ENCODE results near the gene PSAP.

Gene PSAP

GRCh38 chr10:71810048-71810750, 40.9 kb downstream of the PSAP start:
- DNase-seq (ENCODE audit: low read depth in 3 of 3): no peak

GRCh38 chr10:71809628-71810027, 41.4 kb downstream of the PSAP start:
- no peak for DNase-seq (ENCODE audit: low read depth in 3 of 3)

GRCh38 chr10:71807557-71808510, 43.2 kb downstream of the PSAP start:
- DNase-seq (ENCODE audit: low read depth in 3 of 3): no peak

GRCh38 chr10:71806704-71807556, 44.1 kb downstream of the PSAP start:
- no peak for DNase-seq (ENCODE audit: low read depth in 3 of 3)

GRCh38 chr10:71805776-71806703, 45.0 kb downstream of the PSAP start:
- DNase-seq (ENCODE audit: low read depth in 3 of 3): no peak

- DNase-seq (ENCODE audit: low read depth in 3 of 3): no peak
These were observed 47.0 kb downstream of the PSAP start for GRCh38 chr10:71804077-71804476.

- DNase-seq (ENCODE audit: low read depth in 3 of 3): no peak
These were observed 48.1 kb downstream of the PSAP start for GRCh38 chr10:71802715-71803488.

GRCh38 chr10:71802235-71802634, 48.8 kb downstream of the PSAP start:
- no peak for DNase-seq (ENCODE audit: low read depth in 3 of 3)

- DNase-seq (ENCODE audit: low read depth in 3 of 3): no peak
These were observed 49.7 kb downstream of the PSAP start for GRCh38 chr10:71801361-71801760.

- DNase-seq (ENCODE audit: low read depth in 3 of 3): no peak
These were observed 51.2 kb downstream of the PSAP start for GRCh38 chr10:71799608-71800453.

- DNase-seq (ENCODE audit: low read depth in 3 of 3): no peak
These were observed 51.9 kb downstream of the PSAP start for GRCh38 chr10:71799112-71799511.

- no peak for DNase-seq (ENCODE audit: low read depth in 3 of 3)
These were observed 52.8 kb downstream of the PSAP start for GRCh38 chr10:71798308-71798624.

GRCh38 chr10:71797533-71798307, 53.3 kb downstream of the PSAP start:
- DNase-seq (ENCODE audit: low read depth in 3 of 3): no peak

- no peak for DNase-seq (ENCODE audit: low read depth in 3 of 3)
These were observed 54.2 kb downstream of the PSAP start for GRCh38 chr10:71796749-71797405.

- no peak for DNase-seq (ENCODE audit: low read depth in 3 of 3)
These were observed 55.8 kb downstream of the PSAP start for GRCh38 chr10:71795248-71795647.

- no peak for DNase-seq (ENCODE audit: low read depth in 3 of 3)
These were observed 60.2 kb downstream of the PSAP start for GRCh38 chr10:71790749-71791440.

GRCh38 chr10:71789871-71790270, 61.2 kb downstream of the PSAP start:
- DNase-seq (ENCODE audit: low read depth in 3 of 3): no peak

Data from stimulated activated CD4-positive, alpha-beta T cell treated with anti-CD3 and anti-CD28 coated beads, TNF-alpha, amount 100 ng/mL, for 24 hours (primary cell).